ENCODE measurements around the gene PSMC4.

GRCh38 chr19:39986643-39987042, 15.7 kb downstream of the PSMC4 start:
- TF ChIP-seq CTCF (IDR thresholded peaks at IDR 0.05) = no peak
- TF ChIP-seq SIN3A (IDR thresholded peaks at IDR 0.05; ENCODE audit: borderline replicate concordance, low read depth, low read length) = no peak
- TF ChIP-seq GABPA (IDR thresholded peaks at IDR 0.05; ENCODE audit: low read depth) = no peak
- no peak for TF ChIP-seq MEF2A (IDR thresholded peaks at IDR 0.05; ENCODE audit: borderline replicate concordance, low read depth)
- no peak for TF ChIP-seq EP300 (IDR thresholded peaks at IDR 0.05; ENCODE audit: borderline replicate concordance in 1 of 2, low read depth in 1 of 2, low read length in 1 of 2)
- TF ChIP-seq YY1 (IDR thresholded peaks at IDR 0.05; ENCODE audit: low read depth) = no peak
- TF ChIP-seq USF1 (IDR thresholded peaks at IDR 0.05; ENCODE audit: borderline replicate concordance, low read depth) = no peak
- TF ChIP-seq REST (IDR thresholded peaks at IDR 0.05; ENCODE audit: low read depth, low read length) = no peak
- no peak for TF ChIP-seq CHD2 (IDR thresholded peaks at IDR 0.05; ENCODE audit: low read length, partially characterized antibody)
- TF ChIP-seq POLR2AphosphoS5 (IDR thresholded peaks at IDR 0.05; ENCODE audit: low read depth, low read length) = no peak
- TF ChIP-seq MAX (IDR thresholded peaks at IDR 0.05; ENCODE audit: low read depth) = no peak
